Measurements from ENCODE around the gene C1orf141.

C1orf141 gene

DNA sequence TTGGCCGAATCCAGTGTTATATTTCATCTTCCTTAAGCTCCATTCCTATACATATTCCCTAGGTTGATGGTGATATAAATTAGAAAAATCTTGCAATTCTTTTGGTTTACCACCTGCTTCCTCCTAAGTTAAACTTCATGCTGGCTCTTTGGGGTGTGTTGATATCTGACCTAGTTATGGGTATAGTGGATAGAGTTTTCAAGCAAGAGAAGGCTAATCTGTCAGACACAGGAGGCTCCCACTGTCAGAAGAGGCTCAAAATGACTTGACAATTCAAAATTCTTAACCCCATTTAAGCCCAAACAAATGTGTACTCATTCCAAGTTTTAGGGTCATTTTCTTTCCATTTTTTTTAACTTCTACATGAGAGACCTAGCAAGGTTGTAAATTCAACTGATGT lies 72.4 kb downstream of the C1orf141 start:
- POLR2A ChIA-PET, result no interaction called here
- CTCF ChIA-PET, result no interaction called here
- no peak for DNase-seq (ENCODE audit: extremely low spot score)
- TF ChIP-seq, protein P1, sequence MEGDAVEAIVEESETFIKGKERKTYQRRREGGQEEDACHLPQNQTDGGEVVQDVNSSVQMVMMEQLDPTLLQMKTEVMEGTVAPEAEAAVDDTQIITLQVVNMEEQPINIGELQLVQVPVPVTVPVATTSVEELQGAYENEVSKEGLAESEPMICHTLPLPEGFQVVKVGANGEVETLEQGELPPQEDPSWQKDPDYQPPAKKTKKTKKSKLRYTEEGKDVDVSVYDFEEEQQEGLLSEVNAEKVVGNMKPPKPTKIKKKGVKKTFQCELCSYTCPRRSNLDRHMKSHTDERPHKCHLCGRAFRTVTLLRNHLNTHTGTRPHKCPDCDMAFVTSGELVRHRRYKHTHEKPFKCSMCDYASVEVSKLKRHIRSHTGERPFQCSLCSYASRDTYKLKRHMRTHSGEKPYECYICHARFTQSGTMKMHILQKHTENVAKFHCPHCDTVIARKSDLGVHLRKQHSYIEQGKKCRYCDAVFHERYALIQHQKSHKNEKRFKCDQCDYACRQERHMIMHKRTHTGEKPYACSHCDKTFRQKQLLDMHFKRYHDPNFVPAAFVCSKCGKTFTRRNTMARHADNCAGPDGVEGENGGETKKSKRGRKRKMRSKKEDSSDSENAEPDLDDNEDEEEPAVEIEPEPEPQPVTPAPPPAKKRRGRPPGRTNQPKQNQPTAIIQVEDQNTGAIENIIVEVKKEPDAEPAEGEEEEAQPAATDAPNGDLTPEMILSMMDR (IDR thresholded peaks at IDR 0.05; ENCODE audit: control extremely low read depth, extremely low read depth, low read depth, missing control alignments), result no peak

DNA sequence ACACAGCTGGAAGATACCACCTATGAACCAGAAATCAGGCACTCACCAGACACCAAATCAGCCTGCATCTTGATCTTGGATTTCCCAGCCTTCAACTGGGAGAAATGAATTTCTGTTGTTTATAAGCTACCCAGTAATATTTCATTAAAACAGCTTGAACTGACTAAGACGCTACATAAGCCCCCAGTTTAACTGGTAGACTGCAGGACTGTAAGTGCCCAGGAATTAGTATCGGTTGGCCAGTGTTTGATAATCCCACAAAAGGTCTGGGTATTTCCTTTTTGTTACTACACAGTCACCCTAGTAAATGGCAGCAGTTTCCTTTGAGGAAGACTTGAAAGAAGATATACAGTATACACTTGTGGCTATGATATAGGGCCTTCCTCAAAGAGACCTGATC lies 73.5 kb downstream of the C1orf141 start:
- ChIA-PET POLR2A (no interaction called here), CTCF (interaction anchor here (1.4 to 2.0 kb wide), 2 partner anchors 65 to 83 kb away, joined by 3 to 4 read pairs; no protein-coding TSS in a partner anchor)
- TF ChIP-seq, protein P1 (IDR thresholded peaks at IDR 0.05; ENCODE audit: control extremely low read depth, extremely low read depth, low read depth, missing control alignments), result no peak
- DNase-seq (ENCODE audit: extremely low spot score), result no peak

DNA sequence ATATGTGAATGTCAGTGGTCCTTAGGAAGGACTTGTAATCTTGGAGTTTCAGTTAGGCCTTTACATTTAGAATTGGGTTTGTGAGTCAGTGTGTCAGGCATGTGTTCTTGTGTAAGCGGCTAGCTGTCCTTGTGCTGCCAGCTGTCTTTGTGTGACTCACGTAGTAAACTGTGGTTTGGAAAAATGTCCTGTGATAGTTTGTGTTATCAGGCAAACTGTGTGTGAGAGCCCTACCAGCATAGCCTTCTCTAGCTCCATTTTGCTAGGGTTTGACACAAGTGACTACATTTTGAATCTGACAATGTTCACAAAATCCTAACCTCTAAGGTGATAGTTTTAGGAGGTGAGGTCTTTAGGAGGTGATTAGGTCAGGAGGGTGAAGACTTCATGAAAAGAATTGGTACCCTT lies 74.0 kb downstream of the C1orf141 start:
- no peak for DNase-seq (ENCODE audit: extremely low spot score)
- TF ChIP-seq, protein P1 (IDR thresholded peaks at IDR 0.05; ENCODE audit: control extremely low read depth, extremely low read depth, low read depth, missing control alignments), result no peak
- ChIA-PET CTCF (interaction anchor here (1.4 to 2.0 kb wide), 3 partner anchors 65 to 83 kb away, joined by 3 to 4 read pairs (median 4); no protein-coding TSS in a partner anchor), POLR2A (no interaction called here)

DNA sequence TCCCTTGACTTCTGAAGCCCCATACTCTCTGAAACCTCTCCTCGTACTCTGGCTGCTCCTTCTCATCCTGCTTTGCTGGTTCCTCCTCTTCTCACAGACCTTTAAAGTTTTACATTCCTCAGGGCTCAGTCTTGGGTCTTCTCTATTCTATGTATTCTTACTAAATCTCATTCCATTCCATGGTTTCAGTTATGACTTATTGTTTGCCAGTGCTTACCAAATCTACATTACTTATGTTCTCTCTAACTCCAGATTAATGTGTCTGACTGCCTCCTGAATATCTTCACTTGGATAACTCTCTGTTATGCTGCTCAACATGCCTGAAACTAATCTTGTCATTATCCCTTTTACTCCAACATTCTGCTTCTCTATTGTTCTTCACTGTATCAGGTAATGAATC lies 75.4 kb downstream of the C1orf141 start:
- TF ChIP-seq, protein P1 (IDR thresholded peaks at IDR 0.05; ENCODE audit: control extremely low read depth, extremely low read depth, low read depth, missing control alignments), result no peak
- DNase-seq (ENCODE audit: extremely low spot score), result no peak
- ChIA-PET CTCF (interaction anchor here (1.3 kb wide), 1 partner anchor 15 kb away, joined by 3 read pairs; no protein-coding TSS in a partner anchor), POLR2A (no interaction called here)

DNA sequence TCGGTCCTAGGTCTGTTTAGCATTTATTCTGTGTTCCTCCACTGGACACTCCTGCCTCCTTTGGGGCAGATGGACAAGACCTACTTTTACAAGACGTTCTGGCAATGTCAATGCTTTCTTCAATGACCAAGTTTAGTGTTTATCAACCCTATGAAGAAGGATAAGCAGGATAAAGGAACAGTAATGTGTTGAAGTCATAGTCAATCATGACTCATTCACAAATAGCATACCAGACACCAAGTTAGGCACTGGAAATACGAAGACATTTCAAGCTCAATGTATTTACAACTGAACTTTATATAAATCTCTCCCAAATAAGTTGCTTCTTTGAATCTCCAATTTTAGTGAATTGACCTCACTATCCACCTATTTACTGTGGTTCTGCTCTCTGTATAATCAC lies 76.0 kb downstream of the C1orf141 start:
- POLR2A ChIA-PET, result no interaction called here

DNA sequence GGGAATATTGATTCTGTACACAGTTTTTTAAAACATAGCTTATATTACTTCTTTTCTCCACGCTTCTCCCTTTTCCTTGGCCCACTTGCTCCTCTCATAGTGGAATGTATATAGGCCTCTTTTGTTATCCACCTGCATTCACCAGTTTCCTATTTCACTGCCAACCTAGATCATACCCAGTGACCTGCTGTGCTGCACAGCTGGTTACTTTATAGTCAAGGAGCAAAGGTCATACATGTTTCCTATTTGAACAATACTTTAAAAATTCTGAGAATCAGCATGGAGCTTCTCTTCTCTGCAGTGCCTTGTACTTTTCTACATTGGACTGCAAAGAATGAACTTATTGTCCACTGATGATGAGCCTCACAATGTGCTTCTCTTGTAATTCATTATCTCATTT lies 76.5 kb downstream of the C1orf141 start:
- no peak for DNase-seq (ENCODE audit: extremely low spot score)
- TF ChIP-seq, protein P1 (IDR thresholded peaks at IDR 0.05; ENCODE audit: control extremely low read depth, extremely low read depth, low read depth, missing control alignments), result no peak
- POLR2A ChIA-PET, result no interaction called here
- CTCF ChIA-PET, result interaction anchor here (1.3 kb wide), 1 partner anchor 16 kb away, joined by 3 read pairs; no protein-coding TSS in a partner anchor

More for the DNA sequence above, 76.0 kb downstream of the C1orf141 start:
- TF ChIP-seq, protein P1 (IDR thresholded peaks at IDR 0.05; ENCODE audit: control extremely low read depth, extremely low read depth, low read depth, missing control alignments), result no peak
- DNase-seq (ENCODE audit: extremely low spot score), result no peak
- CTCF ChIA-PET, result interaction anchor here (1.3 kb wide), 1 partner anchor 16 kb away, joined by 3 read pairs; no protein-coding TSS in a partner anchor
